ENCODE data around the gene ZFR.
A peak's percentile ranks its signal among the peaks of the same experiment; 100 is the strongest.
"Not testable (repeated sequence)": the region's sequence is repeated elsewhere in the genome, so short reads cannot be mapped to it uniquely, and the experiment has no call there.

ZFR gene

GRCh38 chr5:32450952-32451351 lies 6.4 kb upstream of the ZFR start:
- no peak for DNase-seq

- DNase-seq = no peak
Observed at GRCh38 chr5:32449262-32449661, 4.7 kb upstream of the ZFR start.

- no peak for DNase-seq
Observed at GRCh38 chr5:32446630-32447029, 2.1 kb upstream of the ZFR start.

- DNase-seq = no peak
Observed at GRCh38 chr5:32445831-32446614, 1.5 kb upstream of the ZFR start.

- no peak for DNase-seq
Observed at GRCh38 chr5:32445287-32445758, 783 bp upstream of the ZFR start.

GRCh38 chr5:32443541-32444430 lies 754 bp downstream of the ZFR start:
- peak; percentile 47 for DNase-seq

- DNase-seq = peak; percentile 18
Observed at GRCh38 chr5:32443145-32443540, 1.4 kb downstream of the ZFR start.

- no peak for DNase-seq
Observed at GRCh38 chr5:32439086-32439642, 5.4 kb downstream of the ZFR start.

GRCh38 chr5:32436553-32437242 lies 7.8 kb downstream of the ZFR start:
- DNase-seq = no peak

GRCh38 chr5:32435383-32435782 lies 9.2 kb downstream of the ZFR start:
- no peak for DNase-seq

- no peak for DNase-seq
Observed at GRCh38 chr5:32434221-32434620, 10.3 kb downstream of the ZFR start.

- no peak for DNase-seq
Observed at GRCh38 chr5:32432633-32433032, 11.9 kb downstream of the ZFR start.

GRCh38 chr5:32430825-32431224 lies 13.7 kb downstream of the ZFR start:
- DNase-seq = not testable (repeated sequence)

GRCh38 chr5:32428426-32428825 lies 16.1 kb downstream of the ZFR start:
- DNase-seq = no peak

- DNase-seq = no peak
Observed at GRCh38 chr5:32426440-32427151, 17.9 kb downstream of the ZFR start.

GRCh38 chr5:32422697-32423096 lies 21.8 kb downstream of the ZFR start:
- no peak for DNase-seq

GRCh38 chr5:32421075-32421474 lies 23.5 kb downstream of the ZFR start:
- no peak for DNase-seq

- DNase-seq = no peak
Observed at GRCh38 chr5:32420506-32420905, 24.0 kb downstream of the ZFR start.

GRCh38 chr5:32419791-32420190 lies 24.7 kb downstream of the ZFR start:
- DNase-seq = no peak

- DNase-seq = no peak
Observed at GRCh38 chr5:32413466-32414263, 30.9 kb downstream of the ZFR start.

- no peak for DNase-seq
Observed at GRCh38 chr5:32410630-32411029, 33.9 kb downstream of the ZFR start.
